ENCODE data around the gene PRKRA.
"Not testable (repeated sequence)": the region's sequence is repeated elsewhere in the genome, so short reads cannot be mapped to it uniquely, and the experiment has no call there.

The PRKRA gene

DNA sequence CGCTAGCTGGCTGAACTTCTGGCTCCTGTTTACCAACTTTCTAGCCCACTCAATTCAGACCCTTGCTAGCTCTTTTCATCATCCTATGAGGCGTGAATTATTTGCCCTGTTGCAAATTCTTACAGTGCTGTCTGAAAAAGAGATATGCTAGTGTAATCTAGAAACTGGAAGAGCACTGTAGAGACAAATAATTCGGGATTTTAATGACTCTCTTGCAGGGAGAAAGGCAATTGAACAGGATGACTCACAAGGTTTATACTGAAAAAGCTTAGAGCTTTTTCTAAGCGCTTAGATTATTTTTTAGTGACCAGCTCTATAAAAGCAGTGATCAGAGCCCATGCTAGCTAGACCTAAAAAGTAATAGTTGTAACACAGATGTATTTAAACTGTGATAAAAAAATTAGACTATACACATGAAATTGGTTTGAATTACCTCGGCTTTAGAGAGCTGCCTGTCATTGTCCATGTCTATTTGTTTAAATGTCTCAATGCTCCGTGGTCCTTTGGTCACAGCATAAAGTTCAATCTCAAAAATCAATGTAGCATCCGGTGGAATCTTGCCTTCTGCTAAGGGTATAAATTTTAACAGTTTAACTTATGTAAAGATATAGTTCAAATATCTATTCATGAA is 18.4 kb upstream of the PRKRA start:
- DNase-seq (ENCODE audit: low read depth in 3 of 3, low spot score in 1 of 3) = no peak

DNA sequence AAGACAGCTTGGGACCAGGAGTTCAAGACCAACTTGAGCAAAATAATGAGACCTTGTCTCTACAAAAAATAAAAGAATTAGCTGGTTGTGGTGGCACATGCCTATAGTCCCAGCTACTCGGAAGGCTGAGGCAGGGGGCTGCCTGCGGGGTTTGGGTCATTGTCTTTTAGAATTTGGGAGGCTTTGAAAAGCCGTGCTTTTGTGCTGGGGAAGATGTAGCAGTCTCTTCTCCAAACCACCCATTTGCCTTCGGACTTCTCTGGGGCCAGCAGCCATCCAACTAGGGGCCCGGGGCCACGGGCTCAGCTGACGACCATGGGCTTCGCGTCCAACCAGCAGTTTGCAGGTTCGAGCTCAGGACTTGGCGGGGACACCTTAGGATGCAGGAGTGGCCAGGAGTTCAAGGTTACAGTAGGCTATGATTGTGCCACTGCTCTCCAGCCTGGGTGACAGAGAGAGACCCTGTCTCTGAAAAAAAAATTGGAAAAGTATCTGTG is 6.5 kb upstream of the PRKRA start:
- no peak for DNase-seq (ENCODE audit: low read depth in 3 of 3, low spot score in 1 of 3)

DNA sequence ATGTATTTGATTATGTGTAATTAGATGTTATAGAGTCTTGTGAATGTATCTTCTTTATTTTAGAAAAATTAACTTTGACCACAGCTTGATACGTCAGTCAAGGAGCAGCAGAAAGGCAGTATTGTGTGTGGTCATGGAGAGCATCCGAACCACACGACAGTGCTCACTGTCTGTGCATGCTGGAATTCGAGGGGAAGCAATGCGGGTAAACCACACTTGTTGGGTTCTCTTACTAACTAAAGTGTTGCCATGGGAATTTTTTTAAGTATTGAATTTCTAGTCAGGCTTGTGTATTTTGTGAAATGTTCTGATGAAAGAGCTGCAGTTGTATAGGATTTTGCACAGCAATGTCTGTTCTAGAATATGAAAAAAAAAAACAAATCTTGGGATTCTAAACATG is 5.0 kb upstream of the PRKRA start:
- no peak for DNase-seq (ENCODE audit: low read depth in 3 of 3, low spot score in 1 of 3)

DNA sequence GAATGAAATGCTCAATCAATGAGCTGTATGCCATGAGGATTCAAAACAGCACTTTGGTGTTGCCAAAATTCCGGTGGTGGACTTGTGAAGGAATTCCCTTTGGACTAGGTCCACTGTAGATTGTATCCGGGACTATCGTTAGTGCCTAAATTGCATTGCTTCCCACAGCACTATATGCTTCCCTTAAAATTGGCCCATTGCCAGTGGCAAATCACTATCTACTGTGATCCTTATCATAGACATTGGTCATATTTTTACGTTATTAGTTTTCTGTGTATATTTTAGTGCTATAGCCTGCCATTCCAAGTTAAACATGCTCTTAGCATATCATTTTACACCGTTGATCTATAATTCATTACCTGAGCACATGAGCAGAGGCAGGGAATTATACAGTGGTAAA is 1.9 kb upstream of the PRKRA start:
- DNase-seq (ENCODE audit: low read depth in 3 of 3, low spot score in 1 of 3) = no peak

DNA sequence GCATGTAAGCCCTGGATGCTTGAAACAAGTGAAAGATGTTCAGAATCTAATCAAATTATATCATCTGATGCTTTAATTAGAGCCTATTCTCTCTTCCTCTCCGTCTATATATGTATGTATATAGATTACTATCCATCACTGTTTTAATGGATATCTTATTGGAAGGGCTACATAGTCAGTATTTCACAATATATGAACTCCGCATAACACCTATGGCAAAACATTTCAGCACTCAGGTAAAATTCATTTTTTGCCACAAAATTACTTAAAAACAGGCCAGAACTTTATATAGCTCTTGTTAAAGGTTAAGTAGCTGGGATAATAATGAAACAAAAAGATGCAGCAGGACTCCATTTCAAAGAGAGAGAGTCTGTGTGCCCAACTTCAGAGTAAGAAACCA is 1.4 kb upstream of the PRKRA start:
- DNase-seq (ENCODE audit: low read depth in 3 of 3, low spot score in 1 of 3) = no peak

DNA sequence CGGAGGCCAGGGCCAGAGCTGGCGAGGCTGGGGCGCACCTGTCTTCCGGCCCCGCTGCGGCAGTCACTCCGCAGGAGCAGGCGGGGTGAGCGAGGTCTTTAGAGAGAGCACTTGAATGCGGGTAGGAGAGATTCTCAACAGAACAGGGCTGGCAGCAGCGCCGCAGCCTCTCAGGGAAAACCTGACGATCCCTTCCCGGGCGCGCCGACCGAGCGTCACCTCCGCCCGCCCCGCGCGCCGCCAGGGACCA is 526 bp downstream of the PRKRA start:
- DNase-seq (ENCODE audit: low read depth in 3 of 3, low spot score in 1 of 3) = no peak

DNA sequence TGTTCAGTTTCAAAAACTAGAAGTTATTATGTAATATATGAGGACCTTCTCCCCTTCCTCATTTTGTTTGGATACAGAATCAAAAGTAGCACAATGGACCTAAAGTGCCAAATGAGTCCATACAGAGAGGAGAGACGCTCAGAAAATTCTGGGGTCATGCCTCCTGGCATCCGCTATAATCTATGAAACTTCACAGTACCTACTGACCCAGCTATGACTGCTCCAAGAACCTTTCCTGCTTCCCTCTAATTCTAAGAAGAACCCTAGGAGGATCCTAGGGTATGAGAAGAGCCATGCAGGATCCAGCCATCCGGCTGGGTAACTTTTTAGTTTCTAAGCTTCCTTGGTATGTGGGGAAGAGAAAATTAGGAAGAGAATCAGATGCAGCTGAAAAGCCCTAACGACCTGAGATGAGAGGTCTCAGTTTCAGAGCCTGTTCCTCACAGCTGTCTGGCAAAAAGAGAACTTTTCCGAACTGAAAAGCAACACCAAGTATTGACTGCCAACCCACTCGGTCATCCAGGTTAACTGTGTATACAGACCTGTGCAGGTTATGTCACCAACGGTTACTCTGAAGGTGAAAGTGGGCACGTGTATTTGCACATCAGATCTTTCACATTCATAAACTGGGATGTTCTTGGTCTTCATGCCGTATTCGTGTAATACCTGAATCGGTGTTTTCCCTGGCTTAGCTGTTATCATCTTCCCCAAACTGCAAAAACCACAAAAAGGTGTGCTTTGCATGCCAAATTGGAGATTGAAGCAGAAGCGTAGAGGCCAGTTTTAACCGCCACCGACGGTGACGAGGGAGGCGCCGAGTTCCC is 1.1 kb downstream of the PRKRA start:
- no peak for DNase-seq (ENCODE audit: low read depth in 3 of 3, low spot score in 1 of 3)

DNA sequence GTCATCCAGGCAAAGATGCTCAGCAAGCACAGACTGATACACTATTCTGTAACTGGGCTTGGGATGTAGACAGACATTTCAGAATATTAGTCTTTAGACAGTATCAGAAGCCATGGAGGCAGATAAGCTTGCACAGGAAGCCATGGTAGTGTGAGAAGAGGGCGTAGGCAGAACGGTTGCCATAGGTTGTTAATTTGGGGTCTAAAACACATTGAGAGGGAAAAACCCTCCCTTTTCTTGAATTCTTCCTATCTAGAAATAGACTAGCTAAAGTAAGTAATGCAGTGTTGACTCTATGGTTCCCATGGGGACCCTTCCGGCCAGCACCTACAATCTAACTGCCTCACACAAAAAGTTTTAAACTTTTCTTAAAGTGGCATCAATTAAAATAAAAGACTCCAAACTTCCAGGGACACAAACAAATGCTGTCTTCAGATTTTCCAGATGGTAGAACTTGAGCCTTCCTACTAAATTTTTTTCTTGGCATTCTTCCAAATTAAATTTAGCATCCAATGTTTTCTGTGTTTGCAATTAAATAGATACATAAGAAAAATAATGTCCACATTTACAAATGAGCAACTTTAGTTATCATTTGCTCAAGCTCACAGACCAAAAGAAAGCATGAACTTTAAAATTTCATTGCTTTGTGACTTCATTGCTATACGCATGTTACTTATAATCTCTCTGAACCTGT is 1.9 kb downstream of the PRKRA start:
- no peak for DNase-seq (ENCODE audit: low read depth in 3 of 3, low spot score in 1 of 3)

DNA sequence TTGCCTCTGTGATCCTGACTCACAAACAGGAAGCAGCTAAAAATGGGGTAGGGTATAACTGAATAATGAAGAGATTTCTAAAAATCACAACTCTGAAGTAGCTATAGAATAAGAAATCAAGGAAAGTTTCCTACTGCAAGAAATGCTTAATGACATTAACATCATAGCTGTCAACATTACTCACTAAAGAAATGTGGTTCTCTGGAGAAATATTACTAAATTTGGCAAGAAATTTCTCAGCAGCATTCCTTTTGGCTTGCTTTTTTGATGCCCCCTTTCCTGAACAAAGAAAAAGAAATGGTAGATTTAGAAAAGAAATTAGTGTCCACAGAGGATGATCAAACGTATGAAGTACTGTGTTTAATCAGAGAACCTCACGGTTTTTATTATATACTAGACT is 9.5 kb downstream of the PRKRA start:
- DNase-seq (ENCODE audit: low read depth in 3 of 3, low spot score in 1 of 3) = no peak

DNA sequence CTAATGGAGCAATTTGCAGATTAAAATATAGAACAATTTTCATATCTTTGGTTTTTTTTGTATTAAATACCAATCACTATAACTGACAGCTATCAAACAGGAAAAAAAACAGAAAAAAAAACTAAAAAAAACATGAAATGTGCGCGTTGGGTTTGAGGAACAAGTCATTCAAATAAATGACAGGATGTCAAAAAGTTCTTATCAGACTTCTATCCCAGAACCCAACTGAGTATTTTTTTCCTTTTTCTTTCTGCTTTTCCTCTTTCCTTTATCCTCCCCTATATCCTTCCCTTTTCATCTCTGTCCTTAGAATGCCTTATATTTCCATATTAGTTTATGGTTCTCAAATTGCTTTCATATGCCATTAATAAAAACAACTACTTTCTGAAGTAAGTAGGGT is 14.3 kb downstream of the PRKRA start:
- no peak for DNase-seq (ENCODE audit: low read depth in 3 of 3, low spot score in 1 of 3)

DNA sequence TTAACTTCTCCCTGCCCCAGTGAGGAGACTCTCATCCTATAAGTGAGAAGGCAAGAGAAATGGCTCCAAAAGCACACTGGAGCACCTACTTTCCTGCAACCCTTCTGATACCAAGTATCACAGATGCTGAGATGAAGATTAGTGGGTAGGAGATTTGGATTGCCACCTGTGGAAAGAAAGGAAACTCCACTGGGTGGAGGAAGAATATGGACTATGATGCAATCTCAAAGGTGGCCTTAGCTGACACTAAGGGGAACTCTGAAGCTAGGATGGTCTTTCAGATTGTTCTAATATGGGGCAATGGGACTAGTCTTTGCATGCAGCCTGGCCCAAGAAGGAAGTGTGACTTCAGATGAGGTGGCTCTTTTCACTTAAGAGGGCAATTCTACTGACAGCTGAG is 21.6 kb downstream of the PRKRA start:
- DNase-seq (ENCODE audit: low read depth in 3 of 3, low spot score in 1 of 3) = no peak

DNA sequence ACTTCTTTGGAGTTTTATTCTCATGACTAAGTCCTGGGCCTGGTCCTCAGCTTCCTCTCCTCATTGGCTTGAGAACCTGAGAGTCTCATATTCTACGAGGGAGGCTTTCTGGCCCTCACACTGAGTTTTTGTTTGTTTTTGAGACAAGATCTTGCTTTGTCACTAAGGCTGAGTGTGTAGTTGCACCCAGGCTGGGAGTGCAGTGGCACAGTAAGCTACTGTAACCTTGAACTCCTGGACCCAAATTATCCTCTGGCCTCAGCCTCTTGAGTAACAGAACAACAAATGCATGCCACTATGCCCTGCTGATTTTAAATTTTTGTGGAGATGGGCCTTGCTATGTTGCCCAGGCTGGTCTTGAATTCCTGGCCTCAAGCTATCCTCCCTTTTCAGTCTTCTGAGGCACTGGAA is 22.6 kb downstream of the PRKRA start:
- no peak for DNase-seq (ENCODE audit: low read depth in 3 of 3, low spot score in 1 of 3)

DNA sequence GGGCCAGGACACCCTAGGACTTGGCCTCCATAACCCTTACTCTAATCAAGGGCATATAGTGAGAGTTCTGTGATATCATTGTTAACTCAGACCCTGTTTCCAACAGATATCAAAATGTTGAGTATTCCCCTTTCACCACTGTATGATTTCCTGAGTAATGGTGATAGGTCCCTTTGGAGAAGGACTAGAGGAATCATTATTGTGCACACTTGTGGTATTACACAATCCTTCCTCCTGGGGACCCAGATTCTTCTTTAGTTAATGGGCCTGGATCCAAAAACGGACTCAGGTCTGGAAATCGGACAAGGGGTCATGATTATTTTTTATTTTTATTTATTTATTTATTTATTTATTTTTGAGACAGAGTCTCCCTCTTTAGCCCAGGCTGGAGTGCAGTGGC is 23.5 kb downstream of the PRKRA start:
- DNase-seq (ENCODE audit: low read depth in 3 of 3, low spot score in 1 of 3) = no peak

DNA sequence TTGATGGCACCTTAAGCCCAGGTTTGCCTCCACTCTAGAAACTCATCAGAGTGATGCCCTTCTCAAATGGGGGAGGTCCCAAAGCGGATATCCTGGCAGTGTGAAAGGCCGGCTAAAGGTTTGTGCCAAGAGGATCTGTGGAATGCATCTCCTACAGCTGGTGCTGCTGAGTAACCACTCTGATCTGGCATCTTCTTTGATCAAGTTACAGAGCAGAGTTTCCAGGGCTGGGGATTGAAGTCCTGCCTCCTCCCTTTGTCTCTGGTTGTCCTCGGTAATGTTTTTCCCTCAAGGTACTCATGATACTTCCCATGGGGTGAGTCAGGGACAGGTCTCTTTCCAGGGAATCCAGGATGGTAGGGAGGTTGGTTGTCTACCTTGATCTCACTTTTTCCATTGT is 24.6 kb downstream of the PRKRA start:
- no peak for DNase-seq (ENCODE audit: low read depth in 3 of 3, low spot score in 1 of 3)

DNA sequence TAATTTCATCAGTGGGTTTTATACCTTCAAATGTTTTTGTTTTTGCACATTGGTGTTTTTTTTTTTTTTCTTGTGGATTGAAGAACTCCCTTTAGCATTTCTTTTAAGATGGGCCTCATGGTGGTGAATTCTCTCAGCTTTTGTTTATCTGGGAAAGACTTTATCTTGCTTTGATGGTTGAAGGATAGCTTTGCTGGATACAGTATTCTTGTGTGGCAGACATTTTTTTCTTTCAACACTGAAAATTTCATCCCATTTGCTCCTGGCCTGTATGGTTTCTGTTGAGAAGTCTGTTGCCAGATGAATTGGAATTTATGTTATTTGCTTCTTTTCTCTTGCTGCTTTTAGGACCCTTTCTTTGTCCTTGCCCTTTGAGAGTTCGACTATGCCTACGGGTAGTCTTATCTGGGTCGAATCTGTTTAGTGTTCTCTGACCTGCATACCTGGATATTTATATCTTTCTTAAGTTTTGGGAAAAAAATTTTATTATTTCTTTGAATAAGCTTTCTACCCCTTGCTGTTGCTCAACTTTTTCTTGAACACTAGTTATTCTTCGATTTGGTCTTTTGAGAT is 25.6 kb downstream of the PRKRA start:
- no peak for DNase-seq (ENCODE audit: low read depth in 3 of 3, low spot score in 1 of 3)

DNA sequence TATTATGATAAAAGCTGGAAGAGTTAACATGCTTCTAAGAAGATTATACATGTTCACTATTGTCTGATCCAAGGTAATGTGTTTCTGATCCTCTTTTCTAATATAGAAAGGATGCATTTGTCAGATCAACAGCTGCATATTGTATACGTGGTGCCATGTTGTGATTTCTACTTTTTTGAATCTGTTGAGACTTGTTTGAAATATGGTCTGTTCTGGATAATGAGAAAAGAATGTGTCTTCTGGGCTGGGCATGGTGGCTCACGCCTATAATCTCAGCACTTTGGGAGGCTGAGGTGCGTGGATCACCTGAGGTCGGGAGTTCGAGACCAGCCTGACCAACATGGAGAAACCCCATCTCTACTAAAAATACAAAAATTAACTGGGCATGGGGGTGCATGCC is 27.2 kb downstream of the PRKRA start:
- DNase-seq (ENCODE audit: low read depth in 3 of 3, low spot score in 1 of 3) = not testable (repeated sequence)

DNA sequence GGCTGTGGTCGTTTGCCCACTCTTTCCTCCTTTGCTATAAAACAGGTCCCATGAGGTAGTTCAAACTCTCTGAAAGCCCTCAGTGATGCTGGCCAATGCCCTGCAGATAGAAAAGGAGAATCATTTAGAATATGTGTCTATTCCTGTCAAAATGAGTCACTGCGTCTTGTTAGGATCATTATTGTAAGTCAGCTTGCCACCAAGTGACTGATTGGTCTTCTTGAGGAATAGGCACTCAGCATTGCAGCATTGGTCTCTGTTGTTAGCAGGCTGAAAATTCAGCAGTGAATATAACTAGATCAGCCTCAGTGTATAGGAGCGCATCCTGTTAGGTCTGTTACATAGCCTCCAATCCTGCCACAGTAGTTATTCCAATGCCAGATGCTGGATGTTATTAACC is 28.9 kb downstream of the PRKRA start:
- no peak for DNase-seq (ENCODE audit: low read depth in 3 of 3, low spot score in 1 of 3)

DNA sequence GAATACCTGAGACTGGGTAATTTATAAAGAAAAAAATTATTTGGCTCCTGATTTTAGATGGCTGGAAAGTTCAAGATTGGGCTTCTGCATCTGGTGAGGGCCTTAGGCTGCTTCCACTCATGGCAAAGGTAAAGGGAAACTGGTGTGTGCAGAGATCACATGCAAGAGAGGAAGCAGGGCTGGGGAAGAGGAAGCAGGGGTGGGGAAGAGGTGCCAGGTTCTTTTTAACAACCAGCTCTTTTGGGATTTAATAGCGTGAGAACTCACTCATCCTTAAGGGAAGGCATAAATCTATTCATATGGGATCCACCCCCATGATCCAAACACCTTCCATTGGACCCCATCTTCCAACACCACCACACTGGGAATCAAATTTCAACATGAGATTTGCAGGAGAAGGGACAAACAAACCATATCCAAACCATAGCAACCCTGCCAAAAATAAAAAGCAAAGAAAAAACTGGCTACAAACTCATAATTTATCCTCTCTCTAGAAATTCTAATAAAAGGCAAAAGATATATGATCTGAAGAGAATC is 30.4 kb downstream of the PRKRA start:
- no peak for DNase-seq (ENCODE audit: low read depth in 3 of 3, low spot score in 1 of 3)

DNA sequence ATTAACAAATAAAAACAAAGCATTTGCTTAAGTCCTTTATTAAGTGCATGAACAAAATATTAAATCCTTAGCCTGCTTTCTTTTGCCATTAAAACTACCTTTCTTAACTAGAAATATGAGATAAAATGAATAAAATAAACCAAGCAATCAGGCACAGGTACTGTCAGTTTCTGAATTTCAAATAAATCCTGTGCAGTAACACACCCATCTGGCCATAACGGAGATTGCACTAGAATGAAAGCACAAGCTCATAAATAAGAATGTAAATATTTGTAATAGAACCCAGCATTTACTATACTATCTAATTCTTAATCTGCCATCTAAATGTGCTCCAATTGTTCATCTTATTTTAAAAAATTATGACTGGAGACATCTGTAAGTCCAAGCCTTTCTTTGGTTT is 31.9 kb downstream of the PRKRA start:
- no peak for DNase-seq (ENCODE audit: low read depth in 3 of 3, low spot score in 1 of 3)

DNA sequence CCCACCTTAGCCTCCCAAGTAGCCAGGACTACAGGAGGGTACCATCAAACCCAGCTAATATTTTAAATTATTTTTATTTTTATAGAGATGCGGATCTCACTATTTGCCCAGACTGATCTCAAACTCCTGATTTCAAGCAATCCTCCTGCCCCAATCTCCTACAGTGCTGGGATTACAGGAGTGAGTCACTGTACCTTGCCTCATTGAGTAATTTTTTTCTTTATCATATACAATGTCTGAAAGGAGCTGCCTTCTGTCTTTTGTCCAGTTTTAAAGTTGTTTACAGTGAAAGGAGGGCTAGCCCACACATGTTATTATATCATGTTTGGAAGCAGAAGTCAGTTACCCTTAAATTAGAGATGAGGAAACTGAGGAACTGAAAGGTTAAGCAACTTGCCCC is 32.5 kb downstream of the PRKRA start:
- no peak for DNase-seq (ENCODE audit: low read depth in 3 of 3, low spot score in 1 of 3)

DNA sequence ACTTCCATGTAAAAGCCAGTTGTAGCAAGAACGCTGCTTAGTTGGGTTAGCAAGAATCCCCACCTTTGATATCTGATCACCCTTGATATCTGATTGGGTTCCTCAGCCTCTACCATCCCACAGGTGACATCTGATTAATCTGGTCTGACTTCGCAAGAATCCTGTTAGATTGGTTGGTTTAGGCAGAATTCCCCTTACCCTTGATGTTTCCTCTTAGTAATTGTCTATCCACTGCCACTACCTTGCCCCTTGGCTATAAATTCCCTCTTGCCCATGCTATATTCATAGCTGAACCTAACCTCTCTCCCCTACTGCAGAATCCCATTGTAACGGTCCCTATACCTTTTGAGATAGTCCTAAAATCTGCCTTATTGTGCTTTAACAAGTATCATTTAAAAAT is 33.1 kb downstream of the PRKRA start:
- DNase-seq (ENCODE audit: low read depth in 3 of 3, low spot score in 1 of 3) = no peak

DNA sequence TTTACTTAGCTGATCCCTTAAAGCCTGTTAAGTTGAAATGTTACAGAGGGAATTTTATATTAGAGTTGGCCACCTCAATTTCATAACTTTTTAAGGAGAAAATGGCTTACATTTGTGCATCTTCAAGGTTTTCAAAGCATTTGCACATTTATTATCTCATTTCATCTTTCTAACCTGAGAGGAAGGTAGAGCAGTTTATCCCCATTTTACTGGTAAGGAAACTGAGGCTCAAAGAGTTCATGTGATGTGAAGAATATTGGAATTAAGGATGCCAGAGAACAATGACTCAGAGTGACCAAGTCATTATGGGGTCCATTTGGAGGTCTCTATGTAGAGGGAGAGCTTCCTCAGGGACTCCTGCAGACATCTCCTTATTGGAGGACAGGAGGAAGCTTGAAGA is 35.0 kb downstream of the PRKRA start:
- no peak for DNase-seq (ENCODE audit: low read depth in 3 of 3, low spot score in 1 of 3)

Data from stimulated activated CD4-positive, alpha-beta T cell treated with anti-CD3 and anti-CD28 coated beads, TNF-alpha, amount 100 ng/mL, for 1 hour (primary cell).